Measurements from ENCODE around the gene MTRFR. TPM values are rescaled to one million over a fixed set of nuclear protein-coding genes. Genes with fewer than 3 reads are reported as not detected.

MTRFR gene
- total RNA-seq (2022) = 20.2 and 21.0 TPM in 2 replicates
- Bru-seq, nascent RNA = percentile 74 among the genes with signal in this experiment
- percentile 70 among the genes with signal in this experiment for BruChase-seq, experiment 1, labeled RNA remaining after a 2-hour chase
- percentile 67 among the genes with signal in this experiment for BruChase-seq, experiment 2, labeled RNA remaining after a 6-hour chase
- long read RNA-seq, transcript C12orf65-201 (3 exons, 2,073 nt) = major isoform, 62 of 75 reads
- long read RNA-seq, partial matches to known transcripts = 1 of 75 reads
- long read RNA-seq, other reads (novel, unspliced or antisense) = 3 of 75 reads

GRCh38 chr12:123232807-123233504, at the start of gene MTRFR, which contains the start of gene MPHOSPH9:
Gene MTRFR, plus strand, starts transcription at chr12:123233436. Its CDS starts 20,239 bp downstream, at chr12:123253675.
Gene MPHOSPH9, minus strand, starts transcription at chr12:123233141. Its CDS starts 2,777 bp downstream, at chr12:123230364.
- intact Hi-C loops (cut with micrococcal nuclease; ENCODE audit: unreplicated experiment) = loop anchor here (1.0 kb wide), 2 partner anchors 17 to 259 kb away; no protein-coding TSS in a partner anchor
- Histone ChIP-seq H3K4me1 (peaks cover 4% of the 10 kb centered on the region; the same call in 1 of the 2 replicates), H3K4me3 (ENCODE audit: low read depth, low read length) (peak within 1 kb of the TSS; percentile 72), H3K36me3 (ENCODE audit: control insufficient read depth, insufficient read depth, low read length) (no peaks in the 10 kb centered on the region; the same call in 1 of the 2 replicates), H3K27me3 (replicated peaks; ENCODE audit: control insufficient read depth, insufficient read depth, low read length) (no peaks in the 10 kb centered on the region), H3K9me3 (no peaks in the 10 kb centered on the region)
- TF ChIP-seq CTCF (IDR thresholded peaks at IDR 0.05; ENCODE audit: insufficient read depth in 1 of 2, low read depth in 1 of 2, low read length in 1 of 2, severe bottlenecking in 1 of 2, unreplicated experiment in 1 of 2) = no peak
- ChIA-PET POLR2A (interaction anchor here (0.5 to 2.3 kb wide), 24 partner anchors 9 to 1944 kb away, joined by 3 to 31 read pairs (median 3); partner anchors contain the start of genes ABCB9, ATP6V0A2, KMT5A and OGFOD2), CTCF (interaction anchor here (0.6 to 2.2 kb wide), 7 partner anchors 10 to 386 kb away, joined by 3 to 20 read pairs (median 3); no protein-coding TSS in a partner anchor)
- peaks cover 13% of the 10 kb centered on the region for H3K4me1 Mint-ChIP-seq (ENCODE audit: low read depth, unreplicated experiment)
- peak within 1 kb of the TSS; percentile 93 for H3K4me3 Mint-ChIP-seq (ENCODE audit: unreplicated experiment)
- BruUV-seq (replicated peaks) = no TSS peak
- H3K27me3 Mint-ChIP-seq (ENCODE audit: insufficient read depth, unreplicated experiment) = no peaks in the 10 kb centered on the region
- peak within 1 kb of the TSS; percentile 91 for H3K27ac Mint-ChIP-seq (ENCODE audit: unreplicated experiment)
- no peaks in the 10 kb centered on the region for H3K9me3 Mint-ChIP-seq (ENCODE audit: unreplicated experiment)
- peak; percentile 98 to 99 for DNase-seq
- peaks cover 34% of the 10 kb centered on the region for H3K36me3 Mint-ChIP-seq (ENCODE audit: insufficient read depth, unreplicated experiment)

- Histone ChIP-seq H3K4me1 (no peaks in the 10 kb centered on the region), H3K9me3 (no peaks in the 10 kb centered on the region), H3K36me3 (ENCODE audit: control insufficient read depth, insufficient read depth, low read length) (peaks cover 1% of the 10 kb centered on the region; the same call in 1 of the 2 replicates), H3K4me3 (ENCODE audit: low read depth, low read length) (no peak overlapping the region), H3K27me3 (replicated peaks; ENCODE audit: control insufficient read depth, insufficient read depth, low read length) (no peaks in the 10 kb centered on the region)
- H3K4me1 Mint-ChIP-seq (ENCODE audit: low read depth, unreplicated experiment) = no peaks in the 10 kb centered on the region
- H3K4me3 Mint-ChIP-seq (ENCODE audit: unreplicated experiment) = no peak overlapping the region
- no peaks in the 10 kb centered on the region for H3K27me3 Mint-ChIP-seq (ENCODE audit: insufficient read depth, unreplicated experiment)
- no peak for TF ChIP-seq CTCF (IDR thresholded peaks at IDR 0.05; ENCODE audit: insufficient read depth in 1 of 2, low read depth in 1 of 2, low read length in 1 of 2, severe bottlenecking in 1 of 2, unreplicated experiment in 1 of 2)
- CTCF ChIA-PET = no interaction called here
- BruUV-seq (replicated peaks) = no TSS peak
- POLR2A ChIA-PET = no interaction called here
- no peak overlapping the region for H3K27ac Mint-ChIP-seq (ENCODE audit: unreplicated experiment)
- intact Hi-C loops (cut with micrococcal nuclease; ENCODE audit: unreplicated experiment) = no loop called here
- no peak for DNase-seq
- no peaks in the 10 kb centered on the region for H3K9me3 Mint-ChIP-seq (ENCODE audit: unreplicated experiment)
- peaks cover 23% of the 10 kb centered on the region for H3K36me3 Mint-ChIP-seq (ENCODE audit: insufficient read depth, unreplicated experiment)
Observed at GRCh38 chr12:123187637-123188036, 45.6 kb upstream of the MTRFR start.

GRCh38 chr12:123199936-123200335, 33.3 kb upstream of the MTRFR start:
- H3K9me3 ChIP-seq = no peaks in the 10 kb centered on the region
- no peak for TF ChIP-seq CTCF (IDR thresholded peaks at IDR 0.05; ENCODE audit: insufficient read depth in 1 of 2, low read depth in 1 of 2, low read length in 1 of 2, severe bottlenecking in 1 of 2, unreplicated experiment in 1 of 2)
- CTCF ChIA-PET = no interaction called here
- BruUV-seq (replicated peaks) = no TSS peak
- Mint-ChIP-seq H3K27ac (ENCODE audit: unreplicated experiment) (no peak overlapping the region), H3K9me3 (ENCODE audit: unreplicated experiment) (no peaks in the 10 kb centered on the region), H3K4me3 (ENCODE audit: unreplicated experiment) (no peak overlapping the region), H3K36me3 (ENCODE audit: insufficient read depth, unreplicated experiment) (peaks cover 29% of the 10 kb centered on the region), H3K4me1 (ENCODE audit: low read depth, unreplicated experiment) (no peaks in the 10 kb centered on the region), H3K27me3 (ENCODE audit: insufficient read depth, unreplicated experiment) (no peaks in the 10 kb centered on the region)
- H3K4me3 ChIP-seq (ENCODE audit: low read depth, low read length) = no peak overlapping the region
- no peak for DNase-seq
- H3K27me3 ChIP-seq (replicated peaks; ENCODE audit: control insufficient read depth, insufficient read depth, low read length) = no peaks in the 10 kb centered on the region
- no peaks in the 10 kb centered on the region for H3K4me1 ChIP-seq
- intact Hi-C loops (cut with micrococcal nuclease; ENCODE audit: unreplicated experiment) = no loop called here
- no peaks in the 10 kb centered on the region for H3K36me3 ChIP-seq (ENCODE audit: control insufficient read depth, insufficient read depth, low read length)
- POLR2A ChIA-PET = interaction anchor here (0.6 kb wide), 1 partner anchor 233 kb away, joined by 4 read pairs; the partner anchor contains the start of gene ABCB9
